Thyroid gland (tissue), 4 donors: ENCODE data around the gene APOC4.

Experiments used
- POLR2A ChIP-seq, 2 donors: fragments of 450-650 bp; IDR thresholded peaks; one replicate each; pipeline ENCODE4 v1.6.1; 2017; ENCODE audit warnings: antibody characterized with exemption in 2 of 2, mild to moderate bottlenecking in 2 of 2, moderate library complexity in 1 of 2
- TF ChIP-seq, protein P1 (sequence below), 6 experiments: fragments of 200-600 bp in 3 of 6; fragments of 450-650 bp in 3 of 6; sonication (generic) in 3 of 6; IDR thresholded peaks; one replicate each; pipeline ENCODE4 v1.5.1; 2016 to 2019; ENCODE audit warnings: antibody characterized with exemption in 6 of 6, mild to moderate bottlenecking in 2 of 6, inconsistent platforms in 1 of 6, moderate library complexity in 1 of 6

DNA sequence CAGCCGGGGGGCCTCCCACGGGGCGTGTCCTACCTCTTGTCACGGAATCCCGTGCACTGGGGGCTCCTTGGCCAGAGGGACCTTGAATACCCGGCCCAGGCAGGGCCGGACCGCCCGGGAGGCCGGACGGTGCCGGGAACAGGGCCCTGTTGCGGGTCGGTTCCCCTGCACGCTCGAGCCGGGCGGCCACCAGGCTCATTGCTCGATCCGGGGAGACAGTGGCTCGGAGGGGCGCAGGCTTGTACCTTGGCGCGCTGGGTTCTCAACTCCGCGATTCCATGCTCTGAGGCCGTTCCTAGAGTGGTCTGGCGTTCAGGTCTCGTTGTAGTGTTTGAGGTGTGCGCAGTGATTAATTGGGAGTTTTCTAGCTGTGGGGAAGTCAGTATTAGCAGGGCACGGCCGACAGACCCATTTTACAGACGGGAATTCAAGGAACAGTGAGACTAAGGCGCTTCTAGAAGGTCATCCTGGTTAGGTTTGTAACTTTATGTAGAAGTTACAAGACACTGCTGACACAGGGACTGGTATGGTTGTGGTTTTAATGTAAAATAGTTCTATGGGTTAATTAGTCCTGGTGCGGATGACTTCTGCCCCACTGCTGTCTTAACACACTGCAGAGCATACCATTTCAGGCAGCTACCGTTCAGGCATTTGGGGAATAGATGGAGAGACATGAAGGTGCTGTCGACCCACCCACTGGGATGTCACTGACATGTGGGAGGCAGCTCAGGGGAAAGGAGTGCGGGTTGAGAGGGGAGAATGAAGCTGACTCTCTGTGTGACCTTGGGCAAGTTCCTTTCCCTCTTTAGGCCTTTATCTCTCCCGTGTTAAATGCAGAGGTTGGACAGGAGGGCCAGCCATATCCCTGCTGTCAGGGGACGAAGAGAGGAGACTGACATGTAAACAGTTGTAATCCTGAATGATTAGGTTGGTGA lies 13.7 kb downstream of the APOC4 start:
- TF ChIP-seq, protein P1, sequence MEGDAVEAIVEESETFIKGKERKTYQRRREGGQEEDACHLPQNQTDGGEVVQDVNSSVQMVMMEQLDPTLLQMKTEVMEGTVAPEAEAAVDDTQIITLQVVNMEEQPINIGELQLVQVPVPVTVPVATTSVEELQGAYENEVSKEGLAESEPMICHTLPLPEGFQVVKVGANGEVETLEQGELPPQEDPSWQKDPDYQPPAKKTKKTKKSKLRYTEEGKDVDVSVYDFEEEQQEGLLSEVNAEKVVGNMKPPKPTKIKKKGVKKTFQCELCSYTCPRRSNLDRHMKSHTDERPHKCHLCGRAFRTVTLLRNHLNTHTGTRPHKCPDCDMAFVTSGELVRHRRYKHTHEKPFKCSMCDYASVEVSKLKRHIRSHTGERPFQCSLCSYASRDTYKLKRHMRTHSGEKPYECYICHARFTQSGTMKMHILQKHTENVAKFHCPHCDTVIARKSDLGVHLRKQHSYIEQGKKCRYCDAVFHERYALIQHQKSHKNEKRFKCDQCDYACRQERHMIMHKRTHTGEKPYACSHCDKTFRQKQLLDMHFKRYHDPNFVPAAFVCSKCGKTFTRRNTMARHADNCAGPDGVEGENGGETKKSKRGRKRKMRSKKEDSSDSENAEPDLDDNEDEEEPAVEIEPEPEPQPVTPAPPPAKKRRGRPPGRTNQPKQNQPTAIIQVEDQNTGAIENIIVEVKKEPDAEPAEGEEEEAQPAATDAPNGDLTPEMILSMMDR (IDR thresholded peaks at IDR 0.05) = no peak
- TF ChIP-seq POLR2A (IDR thresholded peaks at IDR 0.05) = no peak
